HEK293 (cell line): Measurements from ENCODE around the gene DHX40.

Experiments
- CTCF ChIA-PET: fragments of 350-600 bp; formaldehyde crosslinking; extraction: SDS; loops from one replicate; lab custom pipeline; 2021; ENCODE audit warnings: antibody characterized with exemption; lab: Yijun Ruan, JAX
- POLR2A ChIA-PET: fragments of 300-600 bp; formaldehyde crosslinking; extraction: SDS; loops from one replicate; lab custom pipeline; 2020; ENCODE audit warnings: antibody characterized with exemption, inconsistent platforms; lab: Yijun Ruan, JAX
- H3K27ac ChIP-seq: fragments of 200-500 bp; sonication (Bioruptor generic); 2 replicates; pipeline ENCODE4 v1.5.1; 2014; ENCODE audit warnings: low read depth, low read length, control low read depth, inconsistent platforms; ENCODE audit errors: extremely low read depth
- H3K36me3 ChIP-seq, 2 experiments: fragments of 200-500 bp in 1 of 2; sonication (Bioruptor generic) in 1 of 2; 1 replicate in 1 of 2; 2 replicates in 1 of 2; pipeline ENCODE4 v1.5.1; 2014 to 2017; ENCODE audit warnings: inconsistent platforms in 2 of 2, low read length in 2 of 2; ENCODE audit not compliant: control insufficient read depth in 2 of 2, insufficient read depth in 1 of 2
- H3K4me1 ChIP-seq: fragments of 200-500 bp; sonication (Bioruptor generic); 2 replicates; pipeline ENCODE4 v1.5.1; 2014; ENCODE audit warnings: mild to moderate bottlenecking, low read length, inconsistent platforms; ENCODE audit not compliant: control insufficient read depth, insufficient read depth
- H3K4me3 ChIP-seq: 2 replicates; pipeline ENCODE4 v1.5.1; 2011; ENCODE audit warnings: low read depth, mild to moderate bottlenecking, control low read depth, low read length, moderate library complexity
- H3K9me3 ChIP-seq: fragments of 200-500 bp; sonication (Bioruptor generic); 2 replicates; pipeline ENCODE4 v1.5.1; 2014; ENCODE audit warnings: low read depth, low read length, inconsistent platforms; ENCODE audit not compliant: control insufficient read depth, insufficient read depth
- GLIS1 ChIP-seq: fragments of 450-650 bp; formaldehyde crosslinking; IDR thresholded peaks from 2 replicates; pipeline ENCODE4 v1.5.1; 2016; ENCODE audit warnings: missing biosample characterization, missing genetic modification characterization
- KLF17 ChIP-seq: fragments of 450-650 bp; formaldehyde crosslinking; IDR thresholded peaks from 2 replicates; pipeline ENCODE4 v1.5.1; 2016; ENCODE audit warnings: missing biosample characterization, missing genetic modification characterization
- PATZ1 ChIP-seq: fragments of 450-650 bp; formaldehyde crosslinking; IDR thresholded peaks from 2 replicates; pipeline ENCODE4 v1.5.1; 2016; ENCODE audit warnings: missing biosample characterization, missing genetic modification characterization
- PBX3 ChIP-seq: sonication (generic); formaldehyde crosslinking; IDR thresholded peaks from 2 replicates; pipeline ENCODE4 v1.8.1; 2022; ENCODE audit warnings: mild to moderate bottlenecking, moderate library complexity, missing genetic modification reagents
- ZBTB10 ChIP-seq: fragments of 450-650 bp; formaldehyde crosslinking; IDR thresholded peaks from 2 replicates; pipeline ENCODE4 v1.5.1; 2016; ENCODE audit warnings: missing biosample characterization, missing genetic modification characterization
- ZBTB11 ChIP-seq: fragments of 450-650 bp; formaldehyde crosslinking; conservative IDR thresholded peaks from 2 replicates; pipeline ENCODE4 v1.5.1; 2016; ENCODE audit warnings: low read depth, missing biosample characterization, missing genetic modification characterization
- ZBTB6 ChIP-seq: fragments of 450-650 bp; formaldehyde crosslinking; IDR thresholded peaks from 2 replicates; pipeline ENCODE4 v1.5.1; 2017; ENCODE audit warnings: missing biosample characterization, missing genetic modification characterization
- ZNF140 ChIP-seq: fragments of 450-650 bp; formaldehyde crosslinking; IDR thresholded peaks from 2 replicates; pipeline ENCODE4 v1.5.1; 2016; ENCODE audit warnings: missing biosample characterization, missing genetic modification characterization
- ZNF19 ChIP-seq: fragments of 450-650 bp; formaldehyde crosslinking; IDR thresholded peaks from 2 replicates; pipeline ENCODE4; 2016; ENCODE audit warnings: missing biosample characterization, missing genetic modification characterization, low read depth
- ZNF292 ChIP-seq: fragments of 450-650 bp; formaldehyde crosslinking; IDR thresholded peaks from 2 replicates; pipeline ENCODE4 v1.5.1; 2016; ENCODE audit warnings: low read depth, missing biosample characterization, missing genetic modification characterization, borderline replicate concordance
- ZNF324 ChIP-seq: fragments of 450-650 bp; formaldehyde crosslinking; IDR thresholded peaks from 2 replicates; pipeline ENCODE4 v1.5.1; 2016; ENCODE audit warnings: missing biosample characterization, missing genetic modification characterization
- ZNF366 ChIP-seq: fragments of 450-650 bp; formaldehyde crosslinking; conservative IDR thresholded peaks from 2 replicates; pipeline ENCODE4 v1.5.1; 2016; ENCODE audit warnings: missing biosample characterization, missing genetic modification characterization
- ZNF488 ChIP-seq: fragments of 450-650 bp; formaldehyde crosslinking; IDR thresholded peaks from 2 replicates; pipeline ENCODE4 v1.5.1; 2016; ENCODE audit warnings: missing biosample characterization, missing genetic modification characterization
- ZNF558 ChIP-seq: fragments of 450-650 bp; formaldehyde crosslinking; IDR thresholded peaks from 2 replicates; pipeline ENCODE4 v1.5.1; 2016; ENCODE audit warnings: missing biosample characterization, missing genetic modification characterization

The DHX40 gene

GRCh38 chr17:59650642-59651041, 85.2 kb downstream of the DHX40 start:
- H3K27ac ChIP-seq = no peak overlapping the region
- H3K9me3 ChIP-seq = no peaks in the 10 kb centered on the region
- ChIA-PET POLR2A (no interaction called here), CTCF (interaction anchor here (0.7 to 0.9 kb wide), 2 partner anchors 48 to 128 kb away, joined by 3 to 5 read pairs; no protein-coding TSS in a partner anchor)
- no peak overlapping the region for H3K4me3 ChIP-seq
- peaks cover 83 to 96% of the 10 kb centered on the region in 2 experiments for H3K36me3 ChIP-seq
- H3K4me1 ChIP-seq = peaks cover 9% of the 10 kb centered on the region; the same call in 1 of the 2 replicates
- TF ChIP-seq ZBTB10 (tag by site-specific recombination) = no peak
- TF ChIP-seq ZBTB6 (tag by site-specific recombination) = no peak
- no peak for TF ChIP-seq KLF17 (tag by site-specific recombination)
- TF ChIP-seq PATZ1 (tag by site-specific recombination) = no peak
- TF ChIP-seq ZNF19 (tag by site-specific recombination) = no peak
- TF ChIP-seq GLIS1 (tag by site-specific recombination) = no peak
- TF ChIP-seq ZNF292 (tag by site-specific recombination) = no peak
- no peak for TF ChIP-seq PBX3
- no peak for TF ChIP-seq ZNF140 (tag by site-specific recombination)
- TF ChIP-seq, all 188 proteins: peak for 0

- Histone ChIP-seq H3K4me1 (peaks cover 9% of the 10 kb centered on the region; the same call in 1 of the 2 replicates), H3K27ac (no peak overlapping the region), H3K36me3 (peaks cover 85 to 96% of the 10 kb centered on the region in 2 experiments), H3K4me3 (no peak overlapping the region), H3K9me3 (no peaks in the 10 kb centered on the region)
- TF ChIP-seq ZNF324 (tag by site-specific recombination) (no peak), ZBTB11 (tag by site-specific recombination) (no peak), ZNF558 (no peak), ZNF366 (no peak), ZNF488 (tag by site-specific recombination) (no peak)
- POLR2A ChIA-PET = no interaction called here
- CTCF ChIA-PET = interaction anchor here (0.7 kb wide), 1 partner anchor 48 kb away, joined by 3 read pairs; no protein-coding TSS in a partner anchor
Measured at GRCh38 chr17:59651346-59651745, 85.9 kb downstream of the DHX40 start.
